Left colon (tissue), 2 donors: Measurements from ENCODE around the gene LMAN1. TPM values are rescaled to one million over a fixed set of nuclear protein-coding genes. Genes with fewer than 3 reads are reported as not detected.
A peak's percentile ranks its signal among the peaks of the same experiment; 100 is the strongest.

ENCODE experiments used
- ATAC-seq: fragments of 200-7000 bp; cut with Tn5 transposase; one replicate; pipeline ENCODE4 v1.9.1; 2020; ENCODE audit warnings: mild to moderate bottlenecking, moderate library complexity
- DNase-seq, 2 donors: peaks; one replicate each; pipeline ENCODE4 v3.0.0-alpha.2; 2020
- intact Hi-C, 2 donors: fragments of 100-400 bp; cut with DNase I in 1 of 2; cut with micrococcal nuclease in 1 of 2; formaldehyde crosslinking; loops; one replicate each; pipeline versions ENCODE4 v1.11.2 to v1.14.0; 2022; cut with DNase I, micrococcal nuclease
- total RNA-seq, 2 donors: library from RNA; stranded (reverse); fragmentation: NEBNext Ultra II Directional; extraction: Animal tissue kit (Norgen Biotek cat#: 25700); gene quantifications; one replicate each; pipeline ENCODE4 v1.2.1, GENCODE V29; 2021
- donor health status: DM: no; HTN: no; CAD: no.
- donor health status: DM: yes; HTN: yes; CAD: no.

The LMAN1 gene
- total RNA-seq, 2 donors from 2014 or later, result 44.1 to 46.8 TPM

GRCh38 chr18:59318460-59319050 is 40.5 kb downstream of the LMAN1 start, which contains the start of gene CPLX4:
CPLX4 (minus strand) TSS chr18:59318649; CDS start chr18:59318462, 187 bp downstream.
- DNase-seq, result no peak
- no peak for ATAC-seq
- intact Hi-C loops, result no loop called here

- no peak for ATAC-seq
- no peak for DNase-seq
- intact Hi-C loops, result no loop called here
Measured at GRCh38 chr18:59311631-59312030, 47.4 kb downstream of the LMAN1 start.

GRCh38 chr18:59308938-59309260 is 50.2 kb downstream of the LMAN1 start:
- no peak for ATAC-seq
- intact Hi-C loops, result loop anchor here in 1 of 2 donors (10.0 kb wide), 1 partner anchor 86 kb away; no protein-coding TSS in a partner anchor

GRCh38 chr18:59308248-59308937 is 50.7 kb downstream of the LMAN1 start:
- DNase-seq, result peak; percentile 34 to 80
- intact Hi-C loops, result loop anchor here in 1 of 2 donors (10.0 kb wide), 1 partner anchor 86 kb away; no protein-coding TSS in a partner anchor
- ATAC-seq, result peak; percentile 98

More at GRCh38 chr18:59308938-59309260, 50.2 kb downstream of the LMAN1 start:
- DNase-seq, result no peak

GRCh38 chr18:59306640-59307039 is 52.4 kb downstream of the LMAN1 start:
- ATAC-seq (no peak), DNase-seq (no peak)
- intact Hi-C loops, result loop anchor here in 1 of 2 donors (10.0 kb wide), 1 partner anchor 88 kb away; no protein-coding TSS in a partner anchor

- no peak for ATAC-seq
- DNase-seq, result no peak
- intact Hi-C loops, result loop anchor here in 1 of 2 donors (10.0 kb wide), 1 partner anchor 90 kb away; no protein-coding TSS in a partner anchor
Measured at GRCh38 chr18:59305295-59305694, 53.8 kb downstream of the LMAN1 start.

GRCh38 chr18:59303656-59304195 is 55.3 kb downstream of the LMAN1 start:
- ATAC-seq, result no peak
- no peak for DNase-seq
- intact Hi-C loops, result loop anchor here in 1 of 2 donors (10.0 kb wide), 1 partner anchor 91 kb away; no protein-coding TSS in a partner anchor

- no peak for DNase-seq
- intact Hi-C loops, result loop anchor here in 1 of 2 donors (10.0 kb wide), 1 partner anchor 92 kb away; no protein-coding TSS in a partner anchor
- ATAC-seq, result no peak
Measured at GRCh38 chr18:59303006-59303405, 56.1 kb downstream of the LMAN1 start.

- ATAC-seq (no peak), DNase-seq (no peak)
- intact Hi-C loops, result loop anchor here in 1 of 2 donors (10.0 kb wide), 1 partner anchor 93 kb away; no protein-coding TSS in a partner anchor
Measured at GRCh38 chr18:59301929-59302328, 57.1 kb downstream of the LMAN1 start.

- DNase-seq (no peak), ATAC-seq (no peak)
- intact Hi-C loops, result loop anchor here in 1 of 2 donors (10.0 kb wide), 1 partner anchor 94 kb away; no protein-coding TSS in a partner anchor
Measured at GRCh38 chr18:59300676-59301285, 58.3 kb downstream of the LMAN1 start.

- ATAC-seq, result no peak
- no peak for DNase-seq
- intact Hi-C loops, result no loop called here
Measured at GRCh38 chr18:59298871-59299270, 60.2 kb downstream of the LMAN1 start.

- intact Hi-C loops, result no loop called here
- no peak for DNase-seq
- no peak for ATAC-seq
Measured at GRCh38 chr18:59293317-59293716, 65.7 kb downstream of the LMAN1 start.

- DNase-seq (no peak), ATAC-seq (no peak)
- intact Hi-C loops, result no loop called here
Measured at GRCh38 chr18:59286341-59286740, 72.7 kb downstream of the LMAN1 start.

- DNase-seq (no peak), ATAC-seq (no peak)
- intact Hi-C loops, result no loop called here
Measured at GRCh38 chr18:59282341-59282740, 76.7 kb downstream of the LMAN1 start.

GRCh38 chr18:59279722-59280121 is 79.3 kb downstream of the LMAN1 start:
- DNase-seq, result no peak
- ATAC-seq, result no peak
- intact Hi-C loops, result no loop called here

GRCh38 chr18:59279193-59279592 is 79.9 kb downstream of the LMAN1 start:
- intact Hi-C loops, result no loop called here
- ATAC-seq (no peak), DNase-seq (no peak)

GRCh38 chr18:59278793-59279192 is 80.3 kb downstream of the LMAN1 start:
- intact Hi-C loops, result no loop called here
- ATAC-seq (no peak), DNase-seq (no peak)
